Esophagus squamous epithelium (tissue), 4 donors: ENCODE results near the gene LMX1B.

ENCODE experiments used
- POLR2A ChIP-seq, 4 donors: fragments of 450-650 bp; IDR thresholded peaks; one replicate each; pipeline ENCODE4 v1.6.1; 2017; ENCODE audit warnings: antibody characterized with exemption in 4 of 4, mild to moderate bottlenecking in 4 of 4, moderate library complexity in 3 of 4
- TF ChIP-seq, protein P1 (sequence below), 6 experiments: fragments of 450-650 bp in 4 of 6; fragments of 200-600 bp in 2 of 6; sonication (generic) in 2 of 6; IDR thresholded peaks; one replicate each; pipeline ENCODE4 v1.5.1; 2016 to 2019; ENCODE audit warnings: antibody characterized with exemption in 6 of 6, mild to moderate bottlenecking in 4 of 6, moderate library complexity in 4 of 6

DNA sequence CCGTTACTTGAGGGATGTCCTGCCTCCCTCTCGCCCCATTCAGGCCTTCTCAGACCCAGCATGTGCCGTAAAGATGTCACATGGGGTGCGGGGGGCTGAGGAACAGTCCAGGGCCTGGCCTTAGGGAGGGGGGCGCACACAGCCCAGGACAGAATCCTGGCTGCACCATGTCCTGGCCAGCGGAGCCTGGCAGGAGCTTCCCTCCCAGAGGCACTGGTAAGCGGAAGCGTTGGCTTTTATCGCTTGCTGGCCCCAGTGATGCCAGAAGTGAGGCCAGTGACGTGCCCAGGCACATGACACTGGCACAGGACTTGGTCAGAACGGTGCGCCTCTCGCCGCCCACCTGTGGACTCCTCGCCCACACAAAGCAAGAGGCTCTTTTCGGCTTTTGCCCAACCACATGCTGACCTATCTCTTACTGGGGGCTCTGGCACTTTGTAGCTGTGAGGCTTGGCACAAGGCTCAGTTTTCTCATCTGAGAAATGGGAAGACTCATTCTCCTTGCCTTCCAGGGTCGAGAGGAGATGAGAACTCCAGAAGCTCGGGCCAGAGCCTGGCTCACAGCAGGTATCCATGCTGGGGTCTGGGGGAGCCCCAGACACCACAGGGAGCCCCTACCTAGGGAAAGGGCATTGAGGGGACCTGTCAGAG is 59.0 kb downstream of the LMX1B start:
- no peak for TF ChIP-seq POLR2A (IDR thresholded peaks at IDR 0.05)
- TF ChIP-seq, protein P1, sequence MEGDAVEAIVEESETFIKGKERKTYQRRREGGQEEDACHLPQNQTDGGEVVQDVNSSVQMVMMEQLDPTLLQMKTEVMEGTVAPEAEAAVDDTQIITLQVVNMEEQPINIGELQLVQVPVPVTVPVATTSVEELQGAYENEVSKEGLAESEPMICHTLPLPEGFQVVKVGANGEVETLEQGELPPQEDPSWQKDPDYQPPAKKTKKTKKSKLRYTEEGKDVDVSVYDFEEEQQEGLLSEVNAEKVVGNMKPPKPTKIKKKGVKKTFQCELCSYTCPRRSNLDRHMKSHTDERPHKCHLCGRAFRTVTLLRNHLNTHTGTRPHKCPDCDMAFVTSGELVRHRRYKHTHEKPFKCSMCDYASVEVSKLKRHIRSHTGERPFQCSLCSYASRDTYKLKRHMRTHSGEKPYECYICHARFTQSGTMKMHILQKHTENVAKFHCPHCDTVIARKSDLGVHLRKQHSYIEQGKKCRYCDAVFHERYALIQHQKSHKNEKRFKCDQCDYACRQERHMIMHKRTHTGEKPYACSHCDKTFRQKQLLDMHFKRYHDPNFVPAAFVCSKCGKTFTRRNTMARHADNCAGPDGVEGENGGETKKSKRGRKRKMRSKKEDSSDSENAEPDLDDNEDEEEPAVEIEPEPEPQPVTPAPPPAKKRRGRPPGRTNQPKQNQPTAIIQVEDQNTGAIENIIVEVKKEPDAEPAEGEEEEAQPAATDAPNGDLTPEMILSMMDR (IDR thresholded peaks at IDR 0.05) = no peak
